ENCODE measurements around the gene MAN2A1.

MAN2A1 gene

GRCh38 chr5:109689740-109690241 lies at the start of gene MAN2A1:
TSS of gene MAN2A1 (plus strand) at chr5:109689927. CDS start at chr5:109690418, 491 bp downstream.
- DNase-seq (ENCODE audit: low read depth), result peak; percentile 75

GRCh38 chr5:109640976-109641375 lies 48.8 kb upstream of the MAN2A1 start:
- no peak for DNase-seq (ENCODE audit: low read depth)

- DNase-seq (ENCODE audit: low read depth), result no peak
Observed at GRCh38 chr5:109643791-109644350, 45.9 kb upstream of the MAN2A1 start.

GRCh38 chr5:109644829-109645228 lies 44.9 kb upstream of the MAN2A1 start:
- no peak for DNase-seq (ENCODE audit: low read depth)

- no peak for DNase-seq (ENCODE audit: low read depth)
Observed at GRCh38 chr5:109645707-109646192, 44.0 kb upstream of the MAN2A1 start.

GRCh38 chr5:109649318-109649717 lies 40.4 kb upstream of the MAN2A1 start:
- DNase-seq (ENCODE audit: low read depth), result no peak

GRCh38 chr5:109650493-109650892 lies 39.2 kb upstream of the MAN2A1 start:
- no peak for DNase-seq (ENCODE audit: low read depth)

GRCh38 chr5:109652096-109652495 lies 37.6 kb upstream of the MAN2A1 start:
- DNase-seq (ENCODE audit: low read depth), result no peak

GRCh38 chr5:109653042-109653441 lies 36.7 kb upstream of the MAN2A1 start:
- no peak for DNase-seq (ENCODE audit: low read depth)

- no peak for DNase-seq (ENCODE audit: low read depth)
Observed at GRCh38 chr5:109653561-109654239, 36.0 kb upstream of the MAN2A1 start.

- DNase-seq (ENCODE audit: low read depth), result no peak
Observed at GRCh38 chr5:109654455-109654854, 35.3 kb upstream of the MAN2A1 start.

GRCh38 chr5:109655841-109656240 lies 33.9 kb upstream of the MAN2A1 start:
- DNase-seq (ENCODE audit: low read depth), result no peak

- DNase-seq (ENCODE audit: low read depth), result peak; percentile 4
Observed at GRCh38 chr5:109656829-109657228, 32.9 kb upstream of the MAN2A1 start.

GRCh38 chr5:109659901-109660300 lies 29.8 kb upstream of the MAN2A1 start:
- DNase-seq (ENCODE audit: low read depth), result no peak

GRCh38 chr5:109660301-109660700 lies 29.4 kb upstream of the MAN2A1 start:
- no peak for DNase-seq (ENCODE audit: low read depth)

- DNase-seq (ENCODE audit: low read depth), result no peak
Observed at GRCh38 chr5:109668237-109668636, 21.5 kb upstream of the MAN2A1 start.

GRCh38 chr5:109668668-109669422 lies 20.9 kb upstream of the MAN2A1 start:
- DNase-seq (ENCODE audit: low read depth), result no peak

- DNase-seq (ENCODE audit: low read depth), result no peak
Observed at GRCh38 chr5:109669991-109670706, 19.6 kb upstream of the MAN2A1 start.

GRCh38 chr5:109671136-109671535 lies 18.6 kb upstream of the MAN2A1 start:
- no peak for DNase-seq (ENCODE audit: low read depth)

GRCh38 chr5:109674596-109674995 lies 15.1 kb upstream of the MAN2A1 start:
- no peak for DNase-seq (ENCODE audit: low read depth)

GRCh38 chr5:109676920-109677319 lies 12.8 kb upstream of the MAN2A1 start:
- DNase-seq (ENCODE audit: low read depth), result no peak

- DNase-seq (ENCODE audit: low read depth), result no peak
Observed at GRCh38 chr5:109678447-109678846, 11.3 kb upstream of the MAN2A1 start.

All from activated T-helper 1 cell treated with Interleukin-2 at 50 U/mL for 16 hours (primary cell).